H9 (cell line): ENCODE measurements around the gene MTARC2. TPM values are rescaled to one million over a fixed set of nuclear protein-coding genes. Genes with fewer than 3 reads are reported as not detected.

Experiments
- DNase-seq: peaks from one replicate; pipeline ENCODE4 v3.0.0-alpha.2; 2017
- H2AFZ ChIP-seq: one replicate; pipeline ENCODE4 v1.6.1; 2013; ENCODE audit warnings: mild to moderate bottlenecking, low read length, control low read depth, moderate library complexity
- H2AK5ac ChIP-seq: 2 replicates; pipeline ENCODE4 v1.6.1; 2013; ENCODE audit warnings: low read length, control low read depth, mixed read lengths; ENCODE audit not compliant: insufficient read length
- H2BK120ac ChIP-seq: one replicate; pipeline ENCODE4 v1.6.1; 2013; ENCODE audit warnings: low read depth, mild to moderate bottlenecking, low read length, control low read depth, inconsistent platforms; ENCODE audit not compliant: poor library complexity, severe bottlenecking
- H2BK12ac ChIP-seq: 2 replicates; pipeline ENCODE4 v1.6.1; 2013; ENCODE audit warnings: low read length, control low read depth, mixed read lengths, low read depth; ENCODE audit not compliant: insufficient read length
- H2BK15ac ChIP-seq: 2 replicates; pipeline ENCODE4 v1.6.1; 2013; ENCODE audit warnings: low read depth, low read length, control low read depth
- H2BK20ac ChIP-seq: one replicate; pipeline ENCODE4 v1.6.1; 2013; ENCODE audit warnings: low read depth, mild to moderate bottlenecking, low read length, control low read depth, inconsistent platforms; ENCODE audit not compliant: poor library complexity, severe bottlenecking
- H2BK5ac ChIP-seq: 2 replicates; pipeline ENCODE4 v1.6.1; 2013; ENCODE audit warnings: low read length, control low read depth, mixed read lengths; ENCODE audit not compliant: insufficient read length
- H3K14ac ChIP-seq: 2 replicates; pipeline ENCODE4 v1.6.1; 2013; ENCODE audit warnings: low read length, control low read depth; ENCODE audit not compliant: insufficient read depth
- H3K18ac ChIP-seq: 2 replicates; pipeline ENCODE4 v1.6.1; 2013; ENCODE audit warnings: low read depth, mild to moderate bottlenecking, mixed read lengths, low read length, control low read depth; ENCODE audit not compliant: insufficient read length
- H3K23ac ChIP-seq: 2 replicates; pipeline ENCODE4 v1.6.1; 2013; ENCODE audit warnings: low read length, control low read depth, mixed read lengths, low read depth; ENCODE audit not compliant: insufficient read length
- H3K23me2 ChIP-seq: 2 replicates; pipeline ENCODE4 v1.6.1; 2013; ENCODE audit warnings: low read depth, mild to moderate bottlenecking, mixed read lengths, low read length, control low read depth; ENCODE audit not compliant: insufficient read length, poor library complexity, severe bottlenecking
- H3K27ac ChIP-seq: 2 replicates; pipeline ENCODE4 v1.5.1; 2013; ENCODE audit warnings: low read length, control low read depth, mixed read lengths, low read depth; ENCODE audit not compliant: insufficient read length
- H3K27me3 ChIP-seq: 2 replicates; pipeline ENCODE4 v1.6.1; 2013; ENCODE audit warnings: low read length, control low read depth, inconsistent platforms; ENCODE audit not compliant: insufficient read depth
- H3K4ac ChIP-seq: 2 replicates; pipeline ENCODE4 v1.6.1; 2013; ENCODE audit warnings: low read depth, mild to moderate bottlenecking, control low read depth, inconsistent platforms, low read length, moderate library complexity
- H3K4me1 ChIP-seq: 2 replicates; pipeline ENCODE4 v1.6.1; 2013; ENCODE audit warnings: low read length, control low read depth, inconsistent platforms; ENCODE audit not compliant: insufficient read depth
- H3K4me2 ChIP-seq: 2 replicates; pipeline ENCODE4 v1.6.1; 2013; ENCODE audit warnings: low read length, control low read depth, mixed read lengths; ENCODE audit not compliant: insufficient read length, insufficient read depth
- H3K56ac ChIP-seq: 2 replicates; pipeline ENCODE4 v1.6.1; 2013; ENCODE audit warnings: low read depth, mild to moderate bottlenecking, mixed read lengths, low read length, control low read depth; ENCODE audit not compliant: insufficient read length
- H3K79me1 ChIP-seq: 2 replicates; pipeline ENCODE4 v1.6.1; 2013; ENCODE audit warnings: low read depth, mild to moderate bottlenecking, moderate library complexity, low read length, control low read depth, inconsistent platforms; ENCODE audit not compliant: insufficient read depth, poor library complexity, severe bottlenecking
- H3K79me2 ChIP-seq: 2 replicates; pipeline ENCODE4 v1.6.1; 2013; ENCODE audit warnings: low read length, control low read depth, inconsistent platforms; ENCODE audit not compliant: insufficient read depth
- H3K9ac ChIP-seq: 2 replicates; pipeline ENCODE4 v1.6.1; 2013; ENCODE audit warnings: low read length, control low read depth, mixed read lengths; ENCODE audit not compliant: insufficient read length; ENCODE audit errors: extremely low read depth
- H3K9me3 ChIP-seq: one replicate; pipeline ENCODE4 v1.6.1; 2013; ENCODE audit warnings: low read depth, low read length, inconsistent platforms; ENCODE audit not compliant: control insufficient read depth
- H3T11ph ChIP-seq: one replicate; pipeline ENCODE4 v1.6.1; 2013; ENCODE audit warnings: mild to moderate bottlenecking, low read length, control low read depth, inconsistent platforms
- H4K20me1 ChIP-seq: one replicate; pipeline ENCODE4 v1.6.1; 2013; ENCODE audit not compliant: control insufficient read depth, insufficient read length, insufficient read depth
- H4K5ac ChIP-seq: 2 replicates; pipeline ENCODE4 v1.6.1; 2013; ENCODE audit warnings: low read depth, mild to moderate bottlenecking, mixed read lengths, low read length, control low read depth; ENCODE audit not compliant: insufficient read length
- H4K8ac ChIP-seq: replicated peaks from 2 replicates; pipeline ENCODE4 v1.6.1; 2013; ENCODE audit warnings: low read length, control low read depth, mixed read lengths, low read depth; ENCODE audit not compliant: insufficient read length
- H4K91ac ChIP-seq: 2 replicates; pipeline ENCODE4 v1.6.1; 2013; ENCODE audit warnings: low read depth, mild to moderate bottlenecking, moderate library complexity, mixed read lengths, low read length, control low read depth; ENCODE audit not compliant: insufficient read length
- H3K27ac Mint-ChIP-seq, 3 experiments: 2 replicates in 2 of 3; 3 replicates in 1 of 3; pipeline ENCODE4 v1.8.0; 2020 to 2021; ENCODE audit warnings: mixed read lengths in 3 of 3, mild to moderate bottlenecking in 1 of 3, moderate library complexity in 1 of 3
- H3K27me3 Mint-ChIP-seq: 2 replicates; pipeline ENCODE4 v1.8.0; 2021; ENCODE audit warnings: low read depth, mild to moderate bottlenecking, moderate library complexity, mixed read lengths
- H3K36me3 Mint-ChIP-seq, 3 experiments: 2 replicates in 2 of 3; 3 replicates in 1 of 3; pipeline ENCODE4 v1.8.0; 2020 to 2021; ENCODE audit warnings: low read depth in 3 of 3, mixed read lengths in 3 of 3; ENCODE audit not compliant: insufficient read depth in 1 of 3
- H3K4me1 Mint-ChIP-seq, 2 experiments: 2 replicates each; pipeline ENCODE4 v1.8.0; 2020; ENCODE audit warnings: mixed read lengths in 2 of 2
- H3K4me3 Mint-ChIP-seq, 2 experiments: 2 replicates in 1 of 2; 3 replicates in 1 of 2; pipeline ENCODE4 v1.8.0; 2020 to 2021; ENCODE audit warnings: mild to moderate bottlenecking in 2 of 2, mixed read lengths in 2 of 2, moderate library complexity in 1 of 2
- H3K9me3 Mint-ChIP-seq, 2 experiments: 2 replicates in 1 of 2; 3 replicates in 1 of 2; pipeline ENCODE4 v1.8.0; 2020; ENCODE audit warnings: mild to moderate bottlenecking in 2 of 2, mixed read lengths in 2 of 2, moderate library complexity in 1 of 2
- WGBS: extraction: QIAGEN DNeasy Blood & Tissue Kit; methylation state at CpG from one replicate; pipeline ENCODE4 v1.1.7; 2013; ENCODE audit warnings: missing lambda C conversion rate, low lambda C conversion rate, mixed read lengths; ENCODE audit not compliant: insufficient read length; ENCODE audit errors: extremely low coverage; 5-methylcytosine and 5-hydroxymethylcytosine counted together
- total RNA-seq: library from RNA; stranded (reverse); gene quantifications from 2 replicates; pipeline ENCODE4 v1.2.1, GENCODE V29; 2021
- TF ChIP-seq, protein P1 (sequence below): fragments of 200-600 bp; sonication (generic); conservative IDR thresholded peaks from 3 replicates; pipeline ENCODE4 v1.8.0; 2021; ENCODE audit warnings: antibody characterized with exemption, mild to moderate bottlenecking

MTARC2 gene
- total RNA-seq, 1 experiment from 2014 or later, result 7.7 TPM

DNA sequence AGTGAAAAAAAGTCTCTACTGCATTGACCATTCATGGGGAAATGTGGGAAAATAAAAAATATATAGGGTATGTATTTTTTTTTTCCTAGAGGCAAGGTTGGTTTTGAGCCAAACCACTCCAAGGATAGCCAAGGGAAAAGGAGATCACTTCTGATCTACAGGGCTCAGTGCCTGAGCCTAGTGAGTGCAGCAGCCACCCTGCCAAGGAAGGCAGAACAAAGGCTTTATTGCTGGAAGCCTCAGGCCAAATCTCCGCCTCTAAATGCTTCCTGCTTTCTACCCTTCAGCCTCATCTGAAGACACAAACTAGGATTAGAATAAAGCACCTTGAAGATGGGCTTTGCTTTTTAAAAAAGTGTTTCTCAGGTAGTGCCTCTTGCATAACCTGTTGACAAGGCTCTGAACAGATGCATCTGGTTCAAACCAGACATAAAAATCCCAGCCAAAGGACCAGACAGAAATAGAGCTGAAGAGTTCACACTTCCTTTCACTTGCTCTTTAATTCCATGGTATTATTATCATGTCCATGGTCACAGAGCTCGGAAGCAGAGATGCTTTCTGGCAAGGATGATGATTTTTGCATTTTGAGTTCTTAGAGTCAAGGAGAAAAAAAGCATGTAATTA lies 47.5 kb upstream of the MTARC2 start:
- no peak overlapping the region for H4K91ac ChIP-seq
- Mint-ChIP-seq H3K36me3 (peaks cover 0 to 3% (median 0%) of the 10 kb centered on the region in 3 experiments; a peak in 2 of 7 replicates), H3K4me3 (no peak overlapping the region), H3K27ac (no peak overlapping the region), H3K27me3 (no peaks in the 10 kb centered on the region), H3K9me3 (no peaks in the 10 kb centered on the region), H3K4me1 (peaks cover 25 to 27% of the 10 kb centered on the region in 2 experiments)
- H2AK5ac ChIP-seq, result no peak overlapping the region
- no peaks in the 10 kb centered on the region for H3K9me3 ChIP-seq
- H3T11ph ChIP-seq, result no peak overlapping the region
- no peak overlapping the region for H3K56ac ChIP-seq
- H4K8ac ChIP-seq, result no peak overlapping the region
- no CpG with 5 or more reads among the region's 2 CpGs for WGBS
- no peak overlapping the region for H3K18ac ChIP-seq
- H3K4me1 ChIP-seq, result no peaks in the 10 kb centered on the region
- H3K9ac ChIP-seq, result no peak overlapping the region
- no peak overlapping the region for H2BK15ac ChIP-seq
- no peak overlapping the region for H3K14ac ChIP-seq
- no peak overlapping the region for H3K23ac ChIP-seq
- H3K23me2 ChIP-seq, result no peaks in the 10 kb centered on the region
- TF ChIP-seq, protein P1, sequence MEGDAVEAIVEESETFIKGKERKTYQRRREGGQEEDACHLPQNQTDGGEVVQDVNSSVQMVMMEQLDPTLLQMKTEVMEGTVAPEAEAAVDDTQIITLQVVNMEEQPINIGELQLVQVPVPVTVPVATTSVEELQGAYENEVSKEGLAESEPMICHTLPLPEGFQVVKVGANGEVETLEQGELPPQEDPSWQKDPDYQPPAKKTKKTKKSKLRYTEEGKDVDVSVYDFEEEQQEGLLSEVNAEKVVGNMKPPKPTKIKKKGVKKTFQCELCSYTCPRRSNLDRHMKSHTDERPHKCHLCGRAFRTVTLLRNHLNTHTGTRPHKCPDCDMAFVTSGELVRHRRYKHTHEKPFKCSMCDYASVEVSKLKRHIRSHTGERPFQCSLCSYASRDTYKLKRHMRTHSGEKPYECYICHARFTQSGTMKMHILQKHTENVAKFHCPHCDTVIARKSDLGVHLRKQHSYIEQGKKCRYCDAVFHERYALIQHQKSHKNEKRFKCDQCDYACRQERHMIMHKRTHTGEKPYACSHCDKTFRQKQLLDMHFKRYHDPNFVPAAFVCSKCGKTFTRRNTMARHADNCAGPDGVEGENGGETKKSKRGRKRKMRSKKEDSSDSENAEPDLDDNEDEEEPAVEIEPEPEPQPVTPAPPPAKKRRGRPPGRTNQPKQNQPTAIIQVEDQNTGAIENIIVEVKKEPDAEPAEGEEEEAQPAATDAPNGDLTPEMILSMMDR, result no peak
- H3K4ac ChIP-seq, result no peak overlapping the region
- no peak overlapping the region for H2BK120ac ChIP-seq
- no peak overlapping the region for H3K4me2 ChIP-seq
- no peak overlapping the region for H2BK20ac ChIP-seq
- no peak overlapping the region for H2BK5ac ChIP-seq
- H4K5ac ChIP-seq, result no peak overlapping the region
- H3K27ac ChIP-seq, result no peak overlapping the region
- H3K27me3 ChIP-seq, result no peaks in the 10 kb centered on the region
- no peak for DNase-seq
- no peak overlapping the region for H2BK12ac ChIP-seq
- no peaks in the 10 kb centered on the region for H3K79me2 ChIP-seq
- H3K79me1 ChIP-seq, result no peaks in the 10 kb centered on the region
- no peak overlapping the region for H2AFZ ChIP-seq
- H4K20me1 ChIP-seq, result no peaks in the 10 kb centered on the region
